ENCODE results near the gene NLRP10. TPM values are rescaled to one million over a fixed set of nuclear protein-coding genes. Genes with fewer than 3 reads are reported as not detected.

The NLRP10 gene
- polyA plus RNA-seq, 3 donors, result not detected

DNA sequence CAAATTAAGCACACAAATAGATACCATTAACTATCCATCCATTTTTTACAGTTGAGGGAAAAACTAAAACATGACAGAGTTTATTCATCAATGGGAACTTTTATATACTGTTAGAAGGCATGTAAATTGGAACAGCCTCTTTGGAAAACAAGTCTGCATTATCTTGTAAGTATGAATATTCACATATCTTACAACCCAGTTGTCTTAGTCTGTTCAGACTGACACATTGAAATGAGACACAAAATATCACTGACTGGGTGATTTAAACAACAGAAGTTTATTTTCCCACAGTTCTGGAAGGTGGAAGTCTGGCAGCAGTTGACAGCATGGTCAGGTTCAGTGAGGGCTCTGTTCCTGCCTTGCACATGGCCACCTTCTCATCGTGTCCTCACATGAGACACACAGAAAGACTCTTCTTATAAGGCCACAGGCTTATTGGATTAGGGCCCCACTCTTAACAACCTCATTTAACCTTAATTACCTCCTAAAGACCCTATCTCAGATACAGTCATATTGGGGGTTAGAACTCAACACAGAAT is 16.4 kb upstream of the NLRP10 start:
- H3K27ac ChIP-seq (ENCODE audit: low read depth, low read length), result no peak overlapping the region
- WGBS, 3 donors, result 20 to 86% (median 67%) methylated on average over 1 of the region's 1 CpG

GRCh38 chr11:7977232-7977917 is 12.1 kb upstream of the NLRP10 start:
- H3K27ac ChIP-seq (ENCODE audit: low read depth, low read length), result no peak overlapping the region
- 40 to 67% (median 46%) methylated on average over 5 of the region's 5 CpGs for WGBS, 3 donors

DNA sequence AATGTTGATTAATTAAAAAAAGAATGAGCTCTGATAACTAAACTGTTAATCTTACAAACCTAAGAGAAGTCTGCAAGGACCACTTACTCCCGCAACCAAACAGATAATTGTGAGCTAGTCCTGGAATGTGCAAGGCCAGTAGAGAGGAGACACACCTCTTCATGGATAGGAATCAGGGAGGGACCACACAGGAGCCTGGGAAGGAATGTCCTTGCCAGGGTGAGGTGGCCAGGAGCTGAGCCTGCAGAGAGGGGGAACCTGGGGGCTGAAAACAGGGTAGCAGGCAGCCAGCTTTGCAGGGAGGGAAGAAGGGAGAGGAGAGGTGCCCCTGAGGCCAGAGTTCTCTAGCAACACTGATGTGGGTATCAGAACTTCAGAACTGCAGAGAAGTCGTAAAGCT is 9.4 kb upstream of the NLRP10 start:
- 83 to 88% (median 85%) methylated on average over 2 of the region's 2 CpGs for WGBS, 3 donors
- no peak overlapping the region for H3K27ac ChIP-seq (ENCODE audit: low read depth, low read length)

GRCh38 chr11:7973011-7973410 is 7.8 kb upstream of the NLRP10 start:
- 82 to 91% (median 85%) methylated on average over 5 of the region's 5 CpGs for WGBS, 3 donors
- H3K27ac ChIP-seq (ENCODE audit: low read depth, low read length), result no peak overlapping the region

- H3K27ac ChIP-seq (ENCODE audit: low read depth, low read length), result no peak overlapping the region
Observed at GRCh38 chr11:7971846-7972245, 6.6 kb upstream of the NLRP10 start.

- 57 to 73% (median 64%) methylated on average over 3 of the region's 3 CpGs for WGBS, 3 donors
- no peak overlapping the region for H3K27ac ChIP-seq (ENCODE audit: low read depth, low read length)
Observed at GRCh38 chr11:7969756-7970646, 4.8 kb upstream of the NLRP10 start.

DNA sequence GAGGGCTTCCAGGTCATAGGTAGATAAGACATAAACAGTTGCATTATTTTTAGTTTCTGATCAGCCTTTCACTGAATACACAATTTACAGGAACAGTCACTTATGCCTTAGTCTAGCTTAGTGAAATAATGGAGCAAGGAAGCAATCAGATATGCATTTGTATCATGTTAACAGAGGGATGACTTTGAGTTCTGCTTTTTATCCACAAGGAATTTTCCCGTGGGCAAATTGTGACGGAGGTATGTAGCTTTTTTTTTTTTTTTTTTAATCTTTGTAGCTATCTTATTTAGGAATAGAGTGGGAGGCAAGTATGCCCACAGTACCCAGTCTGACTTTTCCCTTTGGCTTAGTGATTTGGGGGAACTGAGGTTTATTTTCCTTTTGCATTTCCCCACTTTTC is 3.4 kb upstream of the NLRP10 start:
- no peak overlapping the region for H3K27ac ChIP-seq (ENCODE audit: low read depth, low read length)
- 47 to 71% (median 56%) methylated on average over 2 of the region's 2 CpGs for WGBS, 3 donors

DNA sequence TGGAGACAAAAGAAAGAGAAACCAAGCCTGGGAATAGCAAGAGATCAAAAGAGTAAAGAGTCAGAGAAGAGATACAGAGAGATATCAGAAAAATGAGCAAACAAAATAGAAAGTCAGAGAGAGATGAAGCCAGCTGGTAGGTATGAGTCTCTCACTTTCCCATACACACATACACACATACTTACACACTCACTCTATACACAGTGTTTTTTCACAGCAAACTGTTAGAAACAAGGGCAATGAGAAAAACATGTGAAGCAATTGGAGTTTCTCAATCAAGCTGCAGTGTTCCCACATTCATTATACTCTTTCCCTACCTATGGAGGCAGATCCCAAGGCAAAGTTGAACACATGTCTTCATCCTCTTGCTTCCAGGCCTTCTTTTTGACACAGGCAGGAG is 2.6 kb upstream of the NLRP10 start:
- H3K27ac ChIP-seq (ENCODE audit: low read depth, low read length), result no peak overlapping the region

DNA sequence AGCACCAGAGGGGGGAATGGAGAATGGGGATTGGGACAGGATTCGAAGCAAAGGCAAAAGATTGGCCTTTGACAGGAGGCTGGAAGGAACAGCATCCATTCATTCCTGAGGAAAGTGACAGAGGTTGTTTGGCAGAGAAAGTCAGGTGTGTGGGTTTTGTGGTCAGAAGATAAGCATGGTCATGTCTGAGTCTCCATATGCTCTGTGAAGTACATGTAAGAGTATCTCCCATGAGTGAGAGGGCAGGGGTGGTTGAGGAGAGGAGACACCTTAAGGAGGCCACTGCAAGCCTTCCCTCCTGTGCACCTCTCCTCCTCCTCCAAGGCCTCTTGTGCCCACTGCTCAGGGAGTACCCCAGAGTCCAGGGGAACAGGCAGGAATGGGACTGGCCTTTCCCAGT is 1.9 kb upstream of the NLRP10 start:
- H3K27ac ChIP-seq (ENCODE audit: low read depth, low read length), result no peak overlapping the region
- 63 to 83% (median 80%) methylated on average over 1 of the region's 1 CpG for WGBS, 3 donors

- H3K27ac ChIP-seq (ENCODE audit: low read depth, low read length), result no peak overlapping the region
Observed at GRCh38 chr11:7964873-7965272, 374 bp downstream of the NLRP10 start.

DNA sequence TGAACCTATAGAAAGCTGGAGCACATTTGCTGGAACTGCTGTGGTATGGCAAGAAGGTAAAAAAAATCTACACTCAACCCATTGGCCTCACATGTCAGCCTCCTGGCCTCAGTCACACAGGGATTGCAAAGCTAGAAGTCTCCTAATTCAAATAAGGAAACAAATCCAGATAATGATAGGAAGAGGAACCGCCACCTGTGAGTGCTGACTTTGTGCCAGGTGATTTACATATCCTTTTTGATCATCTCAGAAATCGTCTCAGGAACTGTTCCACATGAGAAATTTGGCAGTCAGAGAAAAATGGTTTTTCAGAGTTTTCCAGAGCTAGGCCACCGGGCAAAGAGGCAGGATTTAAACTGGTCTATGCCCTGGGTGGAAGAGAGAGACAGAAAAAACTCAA is 986 bp downstream of the NLRP10 start:
- no peak overlapping the region for H3K27ac ChIP-seq (ENCODE audit: low read depth, low read length)
- WGBS, 3 donors, result 44 to 56% (median 55%) methylated on average over 3 of the region's 3 CpGs

GRCh38 chr11:7955191-7955590 is 10.1 kb downstream of the NLRP10 start:
- H3K27ac ChIP-seq (ENCODE audit: low read depth, low read length), result no peak overlapping the region
- WGBS, 3 donors, result 42 to 76% (median 74%) methylated on average over 1 of the region's 1 CpG

GRCh38 chr11:7949934-7950333 is 15.3 kb downstream of the NLRP10 start:
- no peak overlapping the region for H3K27ac ChIP-seq (ENCODE audit: low read depth, low read length)
- 31 to 86% (median 85%) methylated on average over 1 of the region's 1 CpG for WGBS, 3 donors

DNA sequence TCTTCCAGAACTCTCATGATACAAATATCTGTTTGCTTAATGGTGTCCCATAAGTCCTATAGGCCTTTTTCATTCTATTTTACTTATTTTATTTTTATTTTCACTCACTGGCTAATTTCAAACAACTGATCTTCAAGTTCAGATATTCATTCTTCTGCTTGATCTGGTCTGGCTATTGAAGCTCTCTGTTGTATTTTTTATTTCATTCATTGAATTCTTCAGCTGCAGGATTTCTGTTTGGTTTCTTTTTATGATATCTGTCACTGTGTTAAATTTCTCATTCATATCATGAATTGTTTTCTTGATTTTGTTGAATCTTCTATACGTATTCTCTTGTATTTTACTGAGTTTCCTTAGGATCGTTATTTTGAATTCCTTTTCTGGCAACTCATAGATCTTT is 21.1 kb downstream of the NLRP10 start:
- no peak overlapping the region for H3K27ac ChIP-seq (ENCODE audit: low read depth, low read length)
- WGBS, 3 donors, result 84 to 88% (median 86%) methylated on average over 2 of the region's 2 CpGs

GRCh38 chr11:7941608-7942007 is 23.6 kb downstream of the NLRP10 start, which contains the start of gene OR10A3:
TSS of gene OR10A3 (minus strand) at chr11:7941708. CDS start at chr11:7939520, 2,188 bp downstream.
- 85 to 90% (median 89%) methylated on average over 2 of the region's 2 CpGs for WGBS, 3 donors
- no peak within 1 kb of the TSS for H3K27ac ChIP-seq (ENCODE audit: low read depth, low read length)

- H3K27ac ChIP-seq (ENCODE audit: low read depth, low read length), result no peak overlapping the region
- WGBS, 3 donors, result 53 to 75% (median 65%) methylated on average over 5 of the region's 5 CpGs
Observed at GRCh38 chr11:7941146-7941545, 24.1 kb downstream of the NLRP10 start.

DNA sequence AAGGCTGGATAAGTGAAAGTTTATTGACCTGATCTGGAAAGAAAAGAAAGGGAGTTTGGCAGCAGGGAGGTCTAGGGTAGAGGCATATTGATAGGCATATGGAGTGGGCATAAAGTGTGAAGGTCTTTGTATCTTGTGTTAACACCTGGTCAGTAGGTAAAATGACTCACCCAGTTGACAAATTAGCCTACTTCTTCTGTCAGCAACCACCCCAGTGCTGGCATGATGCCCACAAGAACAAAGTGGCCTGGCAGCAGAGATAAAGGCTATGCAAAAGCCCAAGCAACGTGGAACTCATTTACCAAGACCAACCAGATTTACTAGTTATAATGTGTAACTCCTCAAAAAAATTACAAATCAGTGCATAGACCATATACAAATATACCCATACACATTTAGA is 28.6 kb downstream of the NLRP10 start:
- WGBS, 3 donors, result 14 to 36% (median 19%) methylated on average over 1 of the region's 1 CpG
- H3K27ac ChIP-seq (ENCODE audit: low read depth, low read length), result no peak overlapping the region

DNA sequence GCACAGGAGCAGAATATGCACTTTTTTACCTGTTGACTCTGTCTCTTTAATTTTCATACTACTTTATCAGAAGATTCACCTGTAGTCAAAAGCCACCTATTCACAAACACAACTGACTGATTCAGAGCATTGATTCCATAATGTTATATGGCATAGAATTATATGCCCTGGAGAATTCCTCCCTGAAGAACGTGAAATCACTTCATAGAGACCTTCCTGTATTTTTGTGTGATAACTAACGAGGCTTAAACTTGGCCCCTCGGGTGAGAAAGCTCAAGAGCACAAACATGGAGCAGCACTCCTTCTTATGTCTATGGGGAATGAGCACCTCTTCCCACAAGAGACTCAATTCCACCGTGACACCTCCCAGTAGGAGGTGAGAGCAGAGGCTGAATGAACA is 34.1 kb downstream of the NLRP10 start, which contains the start of gene OR10A6:
Gene OR10A6, minus strand, starts transcription at position 101 of the 400 bp plus-strand sequence. CDS start 2,606 bp downstream, outside the sequence.
- WGBS, 3 donors, result 70 to 80% (median 79%) methylated on average over 4 of the region's 4 CpGs
- no peak within 1 kb of the TSS for H3K27ac ChIP-seq (ENCODE audit: low read depth, low read length)

GRCh38 chr11:7927635-7928034 is 37.6 kb downstream of the NLRP10 start:
- 85 to 90% (median 87%) methylated on average over 6 of the region's 6 CpGs for WGBS, 3 donors
- H3K27ac ChIP-seq (ENCODE audit: low read depth, low read length), result no peak overlapping the region

Data from adipose tissue (tissue), 3 donors.